ENCODE measurements around the gene CCDC182. TPM values are rescaled to one million over a fixed set of nuclear protein-coding genes. Genes with fewer than 3 reads are reported as not detected.

CCDC182 gene
- total RNA-seq, 1 donor from 2014 or later: not detected

DNA sequence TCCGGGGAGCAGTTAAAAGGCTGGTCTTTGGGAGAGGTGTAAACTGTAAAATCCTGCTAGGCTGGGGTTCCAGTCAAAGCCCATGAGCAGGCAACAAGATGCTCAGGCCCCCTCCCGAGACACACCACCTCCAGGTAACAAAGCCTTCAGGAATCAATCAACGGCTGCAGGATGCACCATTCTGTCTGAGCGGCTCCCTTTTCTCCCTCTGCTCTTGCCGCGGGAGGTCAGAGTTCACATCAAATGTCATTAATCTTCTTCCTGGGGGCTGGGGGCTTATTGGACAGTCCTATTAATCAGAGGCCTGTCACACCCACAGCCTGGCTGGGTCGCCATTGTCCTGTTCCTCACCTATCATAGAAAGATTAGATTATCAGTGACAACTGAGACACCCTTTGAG is 11.9 kb upstream of the CCDC182 start:
- no peak for DNase-seq

DNA sequence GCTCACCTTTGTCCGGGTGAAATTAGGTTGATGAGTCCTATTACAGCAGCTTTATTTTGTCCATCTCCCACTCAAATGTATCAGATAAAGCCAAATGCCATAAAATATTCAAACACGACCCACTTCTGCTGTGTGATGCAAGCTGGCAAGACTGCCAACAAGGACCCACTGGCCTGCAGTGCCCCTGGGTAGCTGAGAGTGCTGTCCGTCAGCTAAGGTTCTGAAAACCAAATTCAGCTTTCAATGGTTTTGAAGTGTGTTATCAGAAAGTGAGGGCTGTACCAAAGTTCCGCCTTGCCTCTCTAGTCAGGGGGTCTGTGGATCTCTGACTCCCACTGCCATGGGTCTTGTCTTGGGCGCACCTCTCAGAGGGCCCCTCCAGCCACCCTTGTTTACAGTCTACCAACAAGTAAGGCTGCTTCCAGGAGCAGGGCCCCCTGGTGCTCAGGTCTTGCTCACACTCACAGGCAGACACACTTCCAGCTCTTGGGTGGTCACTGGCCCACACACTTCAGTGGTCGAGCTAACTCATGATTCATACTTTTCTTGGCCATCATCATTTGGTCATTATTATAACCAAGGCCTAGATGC is 10.5 kb upstream of the CCDC182 start:
- DNase-seq: no peak

DNA sequence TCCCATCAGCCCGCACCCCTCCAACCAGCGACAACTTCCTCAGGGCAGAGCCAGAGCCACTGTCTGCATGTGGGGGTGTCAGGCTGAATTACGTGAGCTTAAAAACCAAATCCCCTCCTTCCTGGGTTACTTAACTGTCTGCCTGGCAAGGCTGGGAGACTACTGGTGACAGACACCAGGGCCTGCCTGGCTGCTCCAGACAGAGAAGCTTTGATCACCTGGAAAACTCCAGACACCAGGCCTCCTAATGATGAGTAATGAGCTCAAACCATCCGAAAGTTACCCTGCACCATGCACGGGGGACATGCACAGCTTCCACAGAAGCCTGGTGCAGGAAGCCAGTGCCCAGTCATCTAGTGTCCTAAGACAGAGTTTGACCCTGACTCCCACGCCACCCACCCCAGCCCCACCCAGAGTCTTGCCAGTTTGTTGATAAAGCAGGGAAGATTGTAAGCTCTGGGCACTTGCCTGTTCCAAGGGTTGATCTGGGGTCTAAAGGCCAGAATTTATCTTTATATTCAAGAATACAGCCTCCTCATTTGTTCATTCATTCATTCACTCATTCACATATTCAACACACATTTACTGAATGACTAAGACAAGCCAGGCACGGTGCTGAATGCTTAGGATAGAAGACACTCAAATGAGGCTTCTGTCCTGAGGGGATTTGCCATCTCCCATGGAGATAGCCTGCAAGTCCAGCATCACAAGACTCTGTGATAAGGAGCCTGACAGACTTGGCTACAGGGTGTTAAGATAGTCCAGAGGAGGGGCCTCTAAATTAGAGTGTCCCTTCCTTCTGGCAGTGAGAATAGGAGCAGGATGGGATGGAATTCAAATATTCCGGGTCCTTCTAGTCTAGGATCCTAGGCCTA is 7.2 kb upstream of the CCDC182 start:
- no peak for DNase-seq

DNA sequence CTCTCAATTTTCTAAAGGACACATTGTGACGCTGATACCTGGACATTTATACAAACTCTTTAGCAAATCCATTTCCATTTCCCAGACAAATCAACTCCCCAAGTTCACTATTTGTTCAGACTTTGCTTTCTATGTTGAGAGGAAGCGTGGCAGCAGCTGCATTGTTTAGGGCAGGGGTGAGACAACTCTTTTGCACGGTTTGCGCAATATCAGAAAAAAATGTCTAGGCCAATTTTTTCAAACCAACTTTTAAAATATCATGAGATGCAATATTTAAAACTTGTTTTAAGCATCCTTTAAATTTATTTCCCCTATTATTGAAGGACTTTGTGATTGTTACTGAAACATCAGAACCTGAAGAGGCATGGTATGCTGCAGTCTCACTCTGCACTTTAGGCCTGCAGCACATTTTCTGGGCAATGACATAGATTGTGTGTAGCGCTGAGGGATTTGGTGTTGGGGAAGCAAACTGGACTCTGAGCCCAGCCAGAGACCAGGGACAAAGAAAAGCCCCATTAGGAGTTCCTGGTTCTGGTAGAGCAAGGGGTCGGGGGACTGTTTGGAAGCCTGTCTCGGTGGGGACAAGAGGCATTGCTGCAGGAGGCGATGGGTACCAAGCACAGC is 6.4 kb upstream of the CCDC182 start:
- DNase-seq: no peak

DNA sequence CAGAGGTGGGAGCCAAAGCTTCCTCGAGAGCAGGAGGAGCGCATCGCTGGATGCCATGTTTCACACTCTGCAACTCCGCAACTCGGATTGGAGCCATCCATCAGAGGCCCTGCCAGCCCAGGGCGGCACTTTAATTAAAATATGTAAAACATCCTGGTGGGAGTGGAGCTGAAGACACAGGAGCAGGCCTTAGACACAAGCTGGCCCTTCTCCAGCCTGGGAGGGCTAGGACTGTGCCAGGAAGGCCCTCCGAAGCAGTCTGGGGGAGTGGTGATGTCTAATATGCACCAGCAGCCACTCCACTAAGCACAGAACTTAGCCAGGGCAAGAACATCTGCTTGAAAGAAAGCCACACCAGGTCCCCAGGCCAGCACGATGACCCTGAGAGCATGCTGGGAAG is 5.8 kb upstream of the CCDC182 start:
- peak; percentile 16 for DNase-seq

DNA sequence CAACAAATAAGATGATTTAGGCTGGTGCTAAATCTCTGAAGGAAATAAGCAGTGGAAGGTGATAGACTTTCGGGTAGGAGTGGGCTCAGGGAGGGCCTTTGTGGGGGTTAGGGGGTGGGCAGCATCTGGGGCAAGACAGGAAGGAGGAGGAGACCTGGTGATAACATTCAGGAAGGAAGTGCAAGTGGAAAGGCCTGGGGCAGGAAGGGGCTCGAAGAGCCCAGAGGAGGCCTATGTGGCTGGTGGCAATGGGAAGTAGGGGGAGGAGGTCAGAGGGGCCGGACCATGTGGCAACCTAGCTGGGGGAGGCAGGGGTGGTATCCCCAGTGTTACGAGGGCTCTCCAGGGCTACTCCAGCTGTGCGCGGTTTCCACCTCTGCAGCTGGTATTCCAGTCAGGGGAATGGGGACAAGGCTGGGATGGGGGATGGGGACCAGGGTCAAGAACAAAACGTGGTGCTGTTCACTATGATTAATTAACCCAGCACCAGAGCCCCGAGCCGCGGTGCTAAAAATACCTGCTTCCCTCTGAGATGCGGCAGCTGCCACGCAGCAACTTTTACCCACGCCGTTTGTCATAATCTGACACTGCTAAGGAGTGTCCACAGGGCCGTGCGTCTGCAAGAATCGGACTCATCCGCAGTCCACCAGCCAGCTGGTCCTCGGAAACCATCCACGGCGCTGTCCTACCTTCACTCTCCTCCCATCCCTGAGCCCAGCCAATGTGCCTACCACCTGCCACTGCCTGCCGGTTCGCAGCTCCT is 5.2 kb upstream of the CCDC182 start:
- DNase-seq: no peak

DNA sequence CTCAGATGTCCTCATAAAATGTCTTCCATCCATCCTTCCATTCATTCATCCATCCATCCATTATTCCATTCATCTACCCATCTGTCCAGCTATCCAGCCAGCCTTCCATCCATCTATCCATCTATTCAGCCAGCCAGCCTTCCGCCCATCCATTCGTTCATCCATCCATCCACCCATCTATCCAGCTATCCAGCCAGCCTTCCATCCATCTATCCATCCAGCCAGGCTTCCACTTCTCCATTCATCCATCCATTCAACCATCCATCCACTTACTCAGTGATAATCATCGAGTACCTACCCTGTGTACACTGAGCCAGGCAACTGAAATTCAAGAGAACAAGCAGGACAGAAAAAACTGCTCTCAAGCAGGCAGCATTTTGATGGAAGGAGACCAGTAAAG is 4.6 kb upstream of the CCDC182 start:
- no peak for DNase-seq

DNA sequence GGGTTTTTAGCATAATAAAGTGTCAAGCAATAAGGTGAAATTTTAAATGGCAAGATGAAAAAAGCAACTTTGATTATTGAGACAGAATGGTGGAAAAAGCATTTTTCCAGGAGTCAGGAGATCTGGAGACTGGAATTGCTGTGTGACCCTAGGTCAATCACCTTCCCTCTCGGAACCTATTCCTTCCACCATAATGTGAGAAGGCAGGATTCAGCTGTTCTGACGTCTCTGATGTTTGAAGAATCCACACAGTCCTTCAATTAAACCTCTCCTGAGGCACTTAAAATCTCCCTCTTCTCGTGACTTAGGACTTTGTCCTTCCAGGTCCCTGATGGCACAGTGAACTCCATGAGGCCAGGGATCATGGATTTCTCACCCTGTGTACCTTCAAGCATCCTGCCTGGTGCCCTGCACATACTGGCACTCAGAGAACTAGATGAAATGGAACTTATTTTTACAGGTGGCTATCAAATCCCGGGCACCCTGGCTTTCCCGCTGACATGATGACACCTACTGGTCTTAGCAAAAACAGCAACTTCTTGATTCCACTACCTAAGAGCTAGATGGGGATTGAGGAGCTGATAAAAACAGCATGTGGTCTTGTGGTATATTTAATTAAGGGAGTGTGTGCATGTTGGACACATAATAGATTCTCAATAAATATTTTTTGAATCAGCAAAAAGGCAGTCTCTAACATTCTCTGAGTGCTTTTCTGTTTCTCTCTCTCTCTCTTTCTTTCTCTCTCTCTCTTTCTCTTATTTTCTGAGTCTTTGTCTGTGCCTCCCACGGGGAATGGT is 2.3 kb upstream of the CCDC182 start:
- peak; percentile 82 for DNase-seq

DNA sequence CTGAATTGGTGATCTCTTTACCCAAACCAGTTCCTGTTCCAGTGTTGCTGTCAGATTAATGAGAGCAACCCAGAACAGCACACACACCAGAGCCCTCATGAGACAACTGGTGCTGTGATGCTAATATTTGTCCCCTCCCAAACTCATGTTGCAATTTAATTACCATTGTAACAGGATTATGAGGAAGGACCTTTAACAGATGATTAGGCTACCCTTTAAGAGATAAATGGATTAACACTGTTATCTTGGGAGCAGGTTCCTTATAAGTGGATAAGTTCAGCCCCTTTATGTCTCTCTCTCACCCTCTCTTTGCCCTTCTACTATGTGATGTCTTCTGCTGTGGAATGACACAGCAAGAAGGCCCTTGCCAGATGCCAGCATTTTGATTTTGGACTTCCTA is 1.1 kb upstream of the CCDC182 start:
- DNase-seq: no peak

DNA sequence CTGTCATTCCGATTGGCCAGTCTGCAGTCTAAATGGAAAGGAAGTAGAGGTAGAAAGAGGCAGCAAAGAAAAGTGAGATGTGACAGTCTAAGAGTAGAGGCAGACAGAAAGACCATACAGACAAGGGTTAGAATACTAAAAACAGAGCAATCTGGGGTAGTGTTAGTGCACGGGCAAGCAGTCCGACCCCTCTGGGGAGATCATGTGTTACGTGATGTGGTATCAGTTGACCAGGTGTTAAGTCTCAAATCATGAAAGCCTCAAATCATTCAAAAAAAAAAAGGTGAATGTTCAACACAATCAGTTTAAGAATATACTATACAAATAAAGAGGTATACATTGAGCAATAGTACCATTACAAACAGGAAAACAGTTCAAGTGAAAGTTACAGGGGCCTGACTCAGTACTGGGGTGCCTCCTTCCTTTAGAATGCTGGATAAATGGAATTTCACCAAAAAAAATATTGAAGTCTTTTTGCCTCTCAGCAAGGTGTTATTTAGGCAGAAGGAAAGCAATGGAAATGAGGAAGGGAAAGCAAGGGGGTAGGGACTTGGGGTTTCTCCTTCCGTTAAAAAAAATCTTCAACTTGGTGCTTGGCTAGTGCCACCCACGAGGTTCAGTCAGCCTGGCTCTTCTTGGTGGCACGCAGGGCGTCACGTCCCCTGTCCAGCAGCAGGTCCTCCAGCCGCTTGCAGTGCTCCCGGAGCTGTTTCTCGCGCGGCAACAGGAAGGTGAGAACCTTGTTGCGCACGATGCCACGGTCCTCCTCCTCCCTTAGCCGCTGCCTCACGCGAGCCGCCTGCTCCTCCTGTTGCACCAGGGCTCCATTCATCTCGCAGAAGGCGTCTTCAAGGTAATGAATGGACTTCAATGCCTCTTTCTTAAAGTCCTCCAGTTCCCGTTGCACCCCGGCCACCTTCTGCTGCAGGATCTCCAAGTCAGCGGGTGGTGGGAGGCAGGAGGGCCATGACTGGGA is 616 bp downstream of the CCDC182 start:
- DNase-seq: no peak

DNA sequence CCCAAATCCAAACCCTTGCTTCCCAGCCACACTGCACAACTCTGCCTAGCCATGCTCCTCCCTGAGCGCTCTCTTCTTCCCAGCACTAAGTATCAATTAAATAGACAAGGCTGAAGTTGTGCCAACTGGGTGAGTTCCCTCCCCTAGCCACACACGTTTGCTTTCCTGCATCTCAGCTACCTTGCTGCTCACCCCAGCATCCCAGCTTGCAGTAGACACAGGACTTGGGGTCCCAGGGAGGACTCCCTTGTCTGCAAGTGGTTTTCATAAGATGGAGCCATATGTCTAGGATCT is 4.9 kb downstream of the CCDC182 start:
- DNase-seq: no peak

DNA sequence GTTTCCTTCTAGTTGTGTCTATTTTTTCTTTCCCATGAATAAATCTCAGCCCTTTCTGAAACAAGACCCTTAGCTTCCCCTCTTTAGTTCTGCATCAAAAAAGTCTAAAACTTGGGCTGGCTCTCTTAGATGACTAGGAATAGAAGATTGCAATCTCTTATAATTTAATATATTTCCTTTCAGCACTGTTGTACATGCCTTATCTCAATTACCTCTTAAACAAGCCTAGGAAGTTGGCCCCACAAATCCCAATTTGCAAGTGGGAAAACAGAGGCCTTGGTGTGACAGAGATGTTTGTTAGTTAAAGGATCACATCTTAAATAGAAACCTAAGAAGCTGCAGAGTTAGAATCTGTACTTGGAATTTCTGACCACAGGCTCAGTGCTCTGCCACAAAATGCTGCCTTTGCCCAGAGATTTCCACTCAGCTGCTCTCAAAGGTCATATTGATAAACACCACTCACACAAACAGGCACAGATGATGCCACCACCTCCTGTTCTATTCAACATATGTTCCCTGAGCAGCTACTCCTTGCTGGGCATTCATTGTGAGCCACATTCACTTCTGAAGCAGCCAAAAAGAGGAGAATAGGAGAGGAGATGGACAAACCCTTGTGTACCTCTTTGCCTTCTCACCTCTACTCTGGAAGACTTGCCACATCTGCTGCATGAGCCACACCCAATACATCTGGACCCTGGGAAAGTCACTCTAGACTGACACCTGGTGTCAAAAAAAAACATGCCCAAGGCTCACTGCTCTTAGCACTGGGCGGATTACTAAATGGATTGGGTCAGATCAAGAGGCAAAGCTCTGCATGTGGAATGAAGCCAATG is 5.5 kb downstream of the CCDC182 start:
- peak; percentile 50 for DNase-seq

DNA sequence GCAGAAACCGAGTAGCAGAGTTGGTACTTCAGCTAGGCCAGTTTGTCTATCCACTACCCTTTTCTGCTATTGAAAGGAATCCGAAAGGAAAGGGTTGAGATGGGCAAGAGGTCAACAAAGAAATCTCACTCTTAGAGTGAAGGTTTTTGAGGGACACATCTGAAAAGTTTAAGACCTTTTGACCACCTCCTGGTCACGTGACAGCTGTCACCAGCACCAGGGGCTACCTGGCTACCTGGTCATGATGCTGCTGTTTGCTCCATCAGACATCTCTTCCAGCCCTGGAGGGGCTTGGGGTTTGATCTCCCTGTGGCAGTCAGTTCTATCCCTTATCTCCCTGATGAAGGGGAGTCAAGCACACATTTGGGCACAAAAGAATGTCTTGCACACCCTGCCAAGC is 7.6 kb downstream of the CCDC182 start:
- no peak for DNase-seq

DNA sequence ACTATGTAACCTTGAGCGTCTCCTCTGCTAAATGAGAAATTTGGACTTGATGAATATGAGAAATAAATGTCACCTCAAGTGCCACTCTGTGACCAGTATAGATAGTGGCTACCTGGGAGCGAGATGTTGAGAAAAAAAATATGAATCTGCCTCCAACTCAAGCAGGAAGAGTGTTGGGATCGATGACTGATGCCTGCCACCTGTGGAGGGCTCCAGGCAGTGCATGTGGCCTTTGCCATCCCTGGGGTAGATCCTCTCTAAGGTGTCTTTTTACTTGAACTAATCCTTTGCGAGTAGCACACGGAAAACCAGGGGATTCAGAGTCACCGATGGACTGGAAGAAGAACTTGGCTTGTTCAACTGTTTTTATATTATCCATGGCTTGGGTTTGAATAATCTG is 9.4 kb downstream of the CCDC182 start:
- no peak for DNase-seq

DNA sequence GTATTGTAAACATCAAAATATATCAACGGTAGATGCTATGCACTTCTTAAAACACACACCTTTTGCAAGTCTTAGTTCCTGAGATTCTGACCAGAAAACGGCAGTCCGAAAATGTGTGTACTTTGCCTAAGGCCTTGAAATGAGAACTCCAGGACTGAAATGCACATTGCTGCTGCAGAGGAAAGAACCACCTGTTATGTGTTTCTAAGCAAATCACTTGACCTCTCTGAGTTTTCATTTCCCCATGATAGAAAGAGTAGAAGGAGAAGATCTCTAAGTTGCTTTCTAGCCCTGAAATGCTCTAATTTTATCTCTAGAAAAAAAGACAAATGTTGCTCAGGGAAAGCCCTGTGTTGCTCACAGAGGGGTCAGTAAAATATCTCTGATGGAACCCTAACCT is 9.9 kb downstream of the CCDC182 start:
- no peak for DNase-seq

DNA sequence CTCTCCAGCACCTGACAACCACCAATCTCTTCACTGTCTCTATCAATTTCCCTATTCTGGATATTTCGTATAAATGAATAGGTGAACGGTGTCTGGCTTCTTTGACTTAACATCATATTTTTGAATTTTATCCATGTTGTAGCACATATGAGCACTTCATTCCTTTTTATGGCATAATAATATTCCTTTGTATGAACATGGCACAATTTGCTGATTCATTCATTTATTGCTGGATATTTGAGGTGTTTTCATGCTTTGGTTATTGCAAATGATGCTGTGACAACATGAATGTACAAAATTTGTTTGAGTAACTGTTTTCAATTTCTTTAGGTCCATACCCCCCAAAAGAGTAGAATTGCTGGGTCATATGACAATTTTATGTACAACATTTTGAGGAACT is 12.0 kb downstream of the CCDC182 start:
- no peak for DNase-seq

DNA sequence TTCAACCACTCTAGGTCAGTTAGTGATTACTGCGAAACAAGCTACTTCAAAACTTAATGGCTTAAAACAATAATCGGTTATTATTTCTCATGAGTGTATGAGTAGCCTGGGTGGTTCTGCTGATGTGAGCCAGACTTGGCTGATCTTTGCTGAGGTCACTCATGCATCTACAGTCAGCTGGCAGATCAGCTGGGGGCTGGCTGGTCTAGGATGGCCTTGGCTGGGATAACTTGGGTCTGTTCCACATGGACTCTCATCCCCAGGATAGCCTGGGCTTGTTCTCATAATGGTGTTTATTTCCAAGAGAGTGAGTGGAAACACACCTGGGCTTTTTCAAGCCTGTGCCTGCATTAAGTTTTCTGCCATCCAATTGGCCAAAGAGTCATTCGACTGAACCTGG is 13.0 kb downstream of the CCDC182 start:
- DNase-seq: no peak

DNA sequence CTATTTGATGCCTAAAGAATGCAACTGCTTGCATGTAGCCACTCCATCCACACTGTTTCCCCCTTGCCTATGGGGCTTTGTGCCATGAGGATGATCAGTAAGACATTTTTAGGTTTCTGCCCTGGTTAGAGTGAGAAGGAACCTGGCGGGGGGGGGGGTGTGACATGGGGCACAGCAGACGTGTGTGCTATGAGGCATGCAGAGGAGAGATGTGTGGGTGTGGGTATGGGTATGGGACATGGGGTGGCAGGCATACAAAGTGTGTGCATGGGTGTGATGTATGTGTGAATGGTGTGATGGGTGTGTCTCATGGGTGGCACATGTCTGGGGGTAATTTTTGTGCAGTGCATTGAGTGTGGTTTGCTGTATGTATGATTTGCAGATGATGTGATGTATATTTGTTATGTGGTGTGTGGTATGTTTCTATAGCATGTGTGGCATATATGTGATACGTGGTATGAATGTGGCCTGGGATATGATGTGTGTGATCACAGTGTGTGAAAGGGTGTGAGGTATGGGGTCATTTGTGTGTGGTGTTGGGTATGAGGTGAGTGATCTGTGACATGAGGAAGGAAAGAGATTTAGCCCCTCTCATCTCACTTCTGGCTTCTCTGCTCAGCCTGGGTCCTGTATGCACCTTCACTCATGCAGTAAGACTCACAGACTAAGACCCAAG is 14.9 kb downstream of the CCDC182 start:
- no peak for DNase-seq

DNA sequence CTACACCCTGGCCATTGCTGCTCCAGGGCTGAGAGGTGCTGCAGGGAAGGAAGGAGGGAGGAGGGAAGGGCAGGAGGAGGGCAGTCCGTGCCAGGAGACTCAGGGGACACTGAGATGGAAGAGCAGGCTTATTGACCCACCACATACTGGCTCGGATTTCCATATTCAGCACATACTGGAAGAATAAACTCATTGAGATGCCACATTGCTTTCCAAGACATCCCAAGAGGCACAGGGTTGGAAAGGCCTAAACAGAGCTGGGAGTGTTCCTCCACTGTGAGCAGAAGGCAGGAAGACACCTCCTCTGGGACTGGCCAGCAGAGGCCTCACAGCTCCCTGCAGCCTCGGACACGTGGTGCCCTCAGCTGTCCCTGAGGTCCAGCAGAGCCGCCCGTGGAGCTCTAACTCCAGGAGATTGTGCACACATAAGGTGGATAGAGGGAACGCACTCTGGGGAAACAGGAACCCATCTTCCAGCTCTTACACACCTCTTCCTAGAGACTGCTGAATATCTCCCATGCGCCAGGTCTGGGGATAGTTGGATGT is 17.4 kb downstream of the CCDC182 start:
- no peak for DNase-seq
